Measurements from ENCODE around the gene TNFAIP1.

GRCh38 chr17:28291780-28292330, 43.7 kb upstream of the TNFAIP1 start:
- TF ChIP-seq CTCF (IDR thresholded peaks at IDR 0.05) (no peak), MLX (CRISPR knock-in tag; IDR thresholded peaks at IDR 0.05) (no peak), SMAD3 (CRISPR knock-in tag; IDR thresholded peaks at IDR 0.05; ENCODE audit: borderline replicate concordance) (no peak), CREB1 (CRISPR knock-in tag; IDR thresholded peaks at IDR 0.05) (no peak), SP1 (CRISPR knock-in tag; conservative IDR thresholded peaks at IDR 0.05) (no peak), USF2 (CRISPR knock-in tag; IDR thresholded peaks at IDR 0.05) (no peak)

All from WTC11 (cell line).